Measurements from ENCODE around the gene GPATCH1. TPM values are rescaled to one million over a fixed set of nuclear protein-coding genes. Genes with fewer than 3 reads are reported as not detected.
"Not testable (repeated sequence)": the region's sequence is repeated elsewhere in the genome, so short reads cannot be mapped to it uniquely, and the experiment has no call there.

GPATCH1 gene
- polyA plus RNA-seq, 1 donor, result 9.5 TPM

DNA sequence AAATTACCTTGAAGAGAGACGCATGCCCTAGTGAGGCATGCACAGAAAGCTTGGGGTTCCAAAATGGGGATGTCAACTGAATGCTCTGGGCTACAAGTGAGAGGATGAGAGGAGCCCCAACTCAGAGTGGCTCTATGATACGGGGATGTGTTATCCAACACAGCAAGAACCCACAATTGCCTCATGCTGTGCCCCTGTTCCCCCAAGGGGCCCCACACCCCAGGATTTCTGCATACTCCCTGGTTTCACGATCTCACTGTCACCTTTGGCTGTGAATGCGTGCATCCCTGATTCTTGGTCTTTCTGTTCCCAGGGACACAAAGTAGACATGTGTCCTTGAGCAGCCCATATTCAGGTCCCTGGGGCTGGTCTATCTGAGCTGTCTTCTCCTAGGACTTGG, 80.2 kb downstream of the GPATCH1 start:
- DNase-seq, result no peak

DNA sequence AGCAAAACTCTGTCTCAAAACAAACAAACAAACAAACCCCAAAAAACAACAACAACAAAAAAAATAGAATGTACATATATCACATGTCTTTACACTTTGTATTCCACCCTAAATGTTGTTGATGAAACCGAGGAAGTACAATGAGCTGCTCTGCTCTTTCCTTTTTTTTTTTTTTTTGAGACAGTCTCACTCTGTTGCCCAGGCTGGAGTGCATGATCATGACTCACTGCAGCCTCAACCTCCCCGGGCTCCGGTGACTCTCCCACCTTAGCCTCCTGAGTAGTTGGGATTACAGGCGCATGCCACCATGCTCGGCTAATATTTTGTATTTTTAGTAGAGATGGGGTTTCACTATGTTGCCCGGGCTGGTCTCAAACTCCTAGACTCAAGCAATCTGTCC, 82.5 kb downstream of the GPATCH1 start:
- DNase-seq, result no peak

DNA sequence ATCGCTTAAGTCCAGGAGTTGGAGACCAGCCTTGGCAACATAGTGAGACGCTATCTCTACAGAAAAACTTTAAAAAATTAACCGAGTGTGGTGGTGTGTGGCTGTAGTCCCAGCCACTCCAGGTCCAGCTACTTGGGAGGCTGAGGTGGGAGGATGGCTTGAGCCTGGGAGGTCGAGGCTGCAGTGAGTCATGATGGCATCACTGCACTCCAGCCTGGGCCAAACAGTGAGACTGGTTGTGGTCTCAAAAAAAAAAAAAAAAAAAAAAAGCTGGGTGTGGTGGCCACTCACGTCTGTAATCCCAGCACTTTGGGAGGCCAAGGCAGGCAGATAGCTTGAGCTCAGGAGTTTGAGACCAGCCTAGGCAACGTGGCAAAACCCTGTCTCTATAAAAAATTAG, 85.1 kb downstream of the GPATCH1 start:
- DNase-seq, result not testable (repeated sequence)

DNA sequence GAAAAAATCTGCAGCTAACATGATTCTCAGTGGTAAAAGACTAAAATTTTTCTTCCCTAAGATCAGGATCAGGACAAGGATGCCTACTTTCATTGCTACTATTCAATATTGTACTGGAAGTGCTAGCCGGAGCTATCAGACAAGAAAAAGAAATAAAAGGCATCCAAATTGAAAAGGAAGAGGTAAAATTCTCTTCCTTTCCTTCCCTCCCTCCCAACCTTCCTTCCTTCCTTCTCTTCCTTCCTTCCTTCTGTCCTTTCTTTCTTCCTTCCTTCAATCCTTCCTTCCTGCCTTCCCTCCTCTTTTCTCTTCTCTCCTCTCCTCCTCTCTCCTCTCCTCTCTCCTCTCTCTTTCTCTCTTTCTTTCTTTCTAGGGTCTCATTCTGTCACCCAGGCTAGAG, 86.5 kb downstream of the GPATCH1 start:
- no peak for DNase-seq

DNA sequence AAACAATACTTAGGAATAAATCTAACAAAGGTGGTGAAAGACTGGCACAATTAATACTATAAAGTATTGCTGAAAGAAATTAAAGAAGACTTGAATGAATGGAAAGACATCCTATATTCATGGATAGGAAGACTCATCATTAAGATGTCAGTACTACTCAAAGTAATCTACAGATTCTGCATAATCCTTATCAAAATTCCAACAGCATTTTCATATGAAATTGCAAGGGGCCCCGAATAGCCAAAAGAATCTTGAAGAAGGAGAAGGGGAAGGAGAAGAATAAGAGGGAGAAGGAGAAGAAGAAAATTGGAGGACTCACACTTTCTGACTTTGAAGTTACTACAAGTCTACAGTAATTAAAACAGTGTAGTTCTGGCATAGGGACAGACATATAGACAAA, 87.5 kb downstream of the GPATCH1 start:
- no peak for DNase-seq

DNA sequence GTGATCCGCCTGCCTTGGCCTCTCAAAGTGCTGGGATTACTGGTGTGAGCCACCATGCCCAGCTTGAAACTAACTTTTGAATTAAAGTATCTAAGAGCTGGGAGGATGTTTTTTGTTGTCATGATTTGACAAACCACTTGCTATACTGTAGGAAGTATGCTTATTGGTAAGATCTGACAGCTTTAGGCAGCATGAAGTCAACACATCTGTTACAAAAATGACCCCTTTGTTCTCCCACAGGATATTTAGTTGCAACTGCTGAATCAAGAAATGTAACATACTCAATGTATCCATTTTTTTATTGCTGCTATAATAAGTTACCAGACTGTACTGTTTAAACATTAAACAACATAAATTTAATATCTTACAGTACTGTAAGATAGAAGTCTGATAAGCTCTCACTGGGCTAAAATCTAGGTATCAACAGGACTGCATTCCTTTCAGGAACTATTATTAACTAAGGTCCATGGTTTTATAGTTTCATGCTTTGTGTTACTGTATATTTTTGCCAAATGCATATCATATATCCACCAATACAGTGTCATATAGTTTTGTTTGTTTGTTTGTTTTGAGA, 90.3 kb downstream of the GPATCH1 start:
- no peak for DNase-seq

DNA sequence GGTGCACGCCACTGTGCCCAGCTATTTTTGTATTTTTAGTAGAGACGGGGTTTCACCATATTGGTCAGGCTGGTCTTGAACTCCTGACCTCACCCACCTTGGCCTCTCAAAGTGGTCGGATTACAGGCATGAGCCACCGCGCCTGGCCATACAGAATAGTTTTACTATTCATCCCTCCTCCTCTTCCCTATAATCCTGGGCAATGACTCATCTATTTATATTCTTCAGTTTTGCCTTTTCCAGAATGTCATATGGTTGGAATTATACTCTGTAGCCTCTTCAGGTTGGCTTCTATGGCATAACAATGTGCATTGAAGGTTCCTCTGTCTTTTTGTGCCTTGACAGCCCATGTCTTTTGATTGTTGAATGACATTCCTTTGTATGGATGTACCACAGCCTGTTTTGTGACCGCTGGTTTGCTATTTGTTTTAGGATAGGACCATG, 91.0 kb downstream of the GPATCH1 start:
- DNase-seq, result no peak

DNA sequence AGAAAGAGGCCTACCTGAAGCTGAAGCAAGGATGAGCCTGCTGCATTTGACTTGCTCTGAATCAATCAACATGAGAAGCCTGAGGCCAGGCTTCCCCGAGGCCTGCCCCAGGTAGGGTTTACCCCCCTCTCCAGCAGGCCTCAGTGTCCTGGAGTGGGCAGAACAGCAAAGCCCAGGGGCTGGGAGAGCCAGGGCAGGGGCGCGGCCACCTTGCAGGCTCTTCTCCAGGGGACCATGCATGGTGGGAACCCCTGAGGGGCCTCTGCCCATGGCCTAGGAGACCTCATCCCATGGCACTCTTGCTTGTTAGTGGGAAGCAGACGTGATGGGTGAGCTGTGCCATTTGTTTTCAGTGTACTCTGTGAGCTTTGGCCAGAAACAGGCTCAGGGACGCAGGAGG, 93.2 kb downstream of the GPATCH1 start:
- no peak for DNase-seq

DNA sequence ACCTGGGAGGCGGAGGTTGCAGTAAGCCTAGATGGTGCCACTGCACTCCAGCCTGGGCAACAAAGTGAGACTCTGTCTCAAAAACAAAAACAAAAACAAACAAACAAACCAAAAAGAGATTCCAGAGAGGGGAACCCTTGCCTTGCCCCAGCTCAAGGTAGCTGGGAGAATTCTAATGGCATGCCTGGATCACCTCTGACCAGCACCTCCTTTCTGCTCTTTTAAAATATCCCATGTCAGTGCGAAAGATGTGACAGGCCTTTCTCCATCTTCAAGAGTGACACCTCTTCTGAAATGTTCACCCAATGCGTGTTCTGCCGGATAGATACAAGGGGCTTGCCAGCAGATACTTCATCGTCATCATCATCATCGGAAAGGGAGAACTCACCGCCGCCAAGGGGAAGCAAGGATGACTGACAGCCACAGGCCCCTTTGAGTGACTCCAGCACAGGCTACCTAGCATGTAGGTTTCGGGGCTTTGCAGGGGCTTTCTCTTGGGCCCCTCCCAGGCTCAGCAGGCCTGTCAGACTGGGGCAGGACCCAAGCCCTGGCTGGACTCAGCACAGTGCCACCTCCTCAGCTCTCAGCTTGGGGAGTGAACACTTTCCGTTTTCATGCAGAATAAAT, 94.3 kb downstream of the GPATCH1 start:
- no peak for DNase-seq

DNA sequence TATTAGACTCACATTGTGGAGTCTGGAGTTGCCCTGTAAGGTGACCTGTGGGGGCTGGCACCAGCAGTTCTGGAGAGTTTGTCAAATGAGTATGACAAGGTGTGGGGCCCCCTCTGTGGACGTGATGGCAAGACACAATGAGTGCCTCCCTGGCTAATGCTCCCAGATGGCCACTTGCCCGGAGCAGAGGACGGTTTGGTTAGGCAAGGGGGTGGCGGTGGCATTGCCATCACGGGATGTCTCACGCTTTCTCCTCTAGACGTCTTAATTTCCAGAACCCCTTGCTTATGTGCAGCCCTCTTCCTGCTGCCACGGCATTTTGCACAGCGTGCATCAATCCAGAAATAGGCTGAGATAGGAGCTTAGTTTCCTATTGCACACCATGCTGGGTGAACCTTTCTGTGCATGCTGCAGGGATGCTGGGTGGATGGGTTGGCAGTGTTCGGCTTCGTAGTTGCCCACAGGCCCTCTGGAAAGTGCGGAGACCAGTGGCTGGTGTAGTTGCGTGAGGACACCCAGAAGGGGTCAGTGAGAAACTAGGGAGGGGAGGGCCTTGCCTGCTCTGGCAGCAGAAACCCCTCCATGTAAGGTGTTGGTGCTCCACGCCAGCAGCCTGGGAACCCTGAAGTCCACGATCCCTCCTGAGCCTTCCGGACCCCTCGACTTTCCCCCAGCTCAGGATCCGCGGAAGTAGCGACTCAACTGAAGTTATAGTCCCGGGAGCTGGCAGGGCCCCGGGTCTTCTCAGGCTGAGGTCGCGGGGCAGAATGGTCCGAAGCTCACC, 95.1 kb downstream of the GPATCH1 start:
- DNase-seq, result no peak

DNA sequence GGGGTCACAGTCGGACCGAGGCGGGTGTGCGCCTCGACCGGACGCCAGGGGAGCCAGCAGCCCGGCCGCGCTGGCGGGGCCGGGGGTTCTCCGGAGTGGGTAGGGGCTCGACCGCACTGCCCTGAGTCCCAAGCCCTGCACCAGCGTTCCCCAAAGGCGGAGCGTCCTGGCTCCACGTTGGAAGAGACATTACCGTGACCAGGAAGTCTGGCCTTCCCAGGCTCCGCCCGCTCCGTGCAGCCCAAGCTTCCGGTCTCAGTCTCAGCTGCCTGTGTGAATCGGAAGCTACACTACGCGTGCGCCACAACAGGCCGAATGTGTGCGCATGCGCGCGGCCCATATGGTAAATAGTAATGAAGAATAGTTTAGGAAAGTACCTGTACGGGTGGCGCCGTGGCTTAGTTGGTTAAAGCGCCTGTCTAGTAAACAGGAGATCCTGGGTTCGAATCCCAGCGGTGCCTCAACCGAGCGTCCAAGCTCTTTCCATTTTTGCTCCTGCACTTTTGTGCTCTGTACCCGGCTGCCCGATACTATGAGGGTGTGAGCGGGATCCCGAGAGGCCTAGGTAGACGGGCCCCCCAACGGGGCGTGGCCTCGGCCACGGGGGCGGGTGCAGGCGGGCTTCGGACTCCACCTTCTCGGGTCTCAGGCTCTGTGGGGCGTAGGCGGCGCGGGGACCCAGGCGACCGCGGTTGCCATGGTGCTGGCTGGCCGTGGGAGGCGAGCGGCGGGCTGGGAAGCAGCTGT, 95.9 kb downstream of the GPATCH1 start:
- peak; percentile 97 for DNase-seq

DNA sequence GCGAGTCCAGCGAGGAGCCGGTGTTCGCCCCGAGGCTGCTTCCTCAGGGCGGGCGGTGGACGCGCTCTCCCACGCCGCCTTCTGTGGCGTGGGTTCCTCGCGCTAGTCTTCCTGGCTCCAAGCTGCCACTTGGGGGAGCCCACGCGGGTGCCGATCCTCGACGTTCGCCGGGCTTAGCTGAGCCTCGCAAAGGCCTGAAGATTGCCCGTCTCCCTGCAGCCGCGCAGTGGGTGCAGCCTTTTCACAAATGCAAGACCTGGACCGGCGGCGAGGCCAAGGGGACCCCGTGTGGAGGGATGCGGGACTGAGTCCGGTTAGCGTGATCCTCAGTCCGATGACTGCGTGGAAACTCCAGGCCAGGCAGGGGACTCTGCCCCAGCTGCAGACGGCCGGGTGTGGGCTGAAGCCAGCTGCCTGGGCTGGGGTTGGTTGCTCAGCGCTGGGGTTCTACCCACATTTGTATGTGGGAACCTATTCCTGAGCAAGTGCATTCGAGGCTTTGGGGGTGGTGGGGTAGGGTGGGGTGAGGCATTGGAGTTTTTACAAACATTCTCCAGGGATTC, 96.5 kb downstream of the GPATCH1 start:
- DNase-seq, result no peak

Other genes starting within 250 kb of the GPATCH1 start
- gene SLC7A9, start 211.4 kb upstream of the GPATCH1 start, polyA plus RNA-seq (ENCODE audit: insufficient read length), result 0.61 TPM
- gene CEP89, start 109.2 kb upstream of the GPATCH1 start, polyA plus RNA-seq (ENCODE audit: insufficient read length), result 18.3 TPM
- gene FAAP24, start 108.9 kb upstream of the GPATCH1 start, polyA plus RNA-seq (ENCODE audit: insufficient read length), result 1.3 TPM
- gene RHPN2, start 16.3 kb upstream of the GPATCH1 start, polyA plus RNA-seq (ENCODE audit: insufficient read length), result 0.84 TPM
- 0.63 TPM for gene WDR88, start 50.9 kb downstream of the GPATCH1 start, polyA plus RNA-seq (ENCODE audit: insufficient read length)
- 22.4 TPM for gene LRP3, start 113.1 kb downstream of the GPATCH1 start, polyA plus RNA-seq (ENCODE audit: insufficient read length)
- gene SLC7A10, start 144.7 kb downstream of the GPATCH1 start, polyA plus RNA-seq (ENCODE audit: insufficient read length), result 10.8 TPM
- 10.9 TPM for gene CEBPA, start 221.4 kb downstream of the GPATCH1 start, polyA plus RNA-seq (ENCODE audit: insufficient read length)

All from hindlimb muscle (tissue), 1 donor.